Subcutaneous preadipocyte (primary cell): ENCODE data around the gene SLC45A1. TPM values are rescaled to one million over a fixed set of nuclear protein-coding genes. Genes with fewer than 3 reads are reported as not detected.

Source experiments
- small RNA-seq: library from RNA; depleted of rRNA; stranded (forward); fragments of <200 nt; gene quantifications from one replicate; pipeline ENCODE3, GENCODE V24; 2012
- total RNA-seq: library from RNA; depleted of rRNA; stranded (reverse); fragments of >200 nt; gene quantifications from 2 replicates; pipeline ENCODE4 v1.2.3, GENCODE V29; 2012

SLC45A1 gene
- total RNA-seq = 2.5 and 3.3 TPM in 2 replicates

GRCh38 chr1:8317647-8318381 lies at the start of gene SLC45A1:
TSS of gene SLC45A1 (plus strand) at chr1:8318114. CDS start at chr1:8324330, 6,216 bp downstream.

Small RNA genes within 50 kb of the gene (small RNA-seq; reads per million reads assigned to genes)
- gene RF00019 (not detected), gene RNU6-991P (not detected)
